Gastroesophageal sphincter (tissue), 3 donors: ENCODE measurements around the gene AKT3.

Source experiments
- EP300 ChIP-seq: sonication (generic); formaldehyde crosslinking; IDR thresholded peaks from one replicate; pipeline ENCODE4 v1.6.1; 2017; ENCODE audit warnings: antibody characterized with exemption, mild to moderate bottlenecking
- POLR2A ChIP-seq, 2 donors: fragments of 450-650 bp; IDR thresholded peaks; one replicate each; pipeline ENCODE4 v1.6.1; 2017; ENCODE audit warnings: antibody characterized with exemption in 2 of 2, mild to moderate bottlenecking in 2 of 2, moderate library complexity in 1 of 2
- POLR2AphosphoS5 ChIP-seq: sonication (generic); formaldehyde crosslinking; IDR thresholded peaks from one replicate; pipeline ENCODE4 v1.6.1; 2017; ENCODE audit warnings: antibody characterized with exemption
- TF ChIP-seq, protein P1 (sequence below), 4 experiments: fragments of 200-600 bp in 2 of 4; fragments of 450-650 bp in 2 of 4; sonication (generic) in 1 of 4; IDR thresholded peaks; one replicate each; pipeline ENCODE4 v1.5.1; 2017 to 2019; ENCODE audit warnings: antibody characterized with exemption in 4 of 4, mild to moderate bottlenecking in 2 of 4, moderate library complexity in 2 of 4

- TF ChIP-seq POLR2AphosphoS5, result no peak
- TF ChIP-seq, protein P1, sequence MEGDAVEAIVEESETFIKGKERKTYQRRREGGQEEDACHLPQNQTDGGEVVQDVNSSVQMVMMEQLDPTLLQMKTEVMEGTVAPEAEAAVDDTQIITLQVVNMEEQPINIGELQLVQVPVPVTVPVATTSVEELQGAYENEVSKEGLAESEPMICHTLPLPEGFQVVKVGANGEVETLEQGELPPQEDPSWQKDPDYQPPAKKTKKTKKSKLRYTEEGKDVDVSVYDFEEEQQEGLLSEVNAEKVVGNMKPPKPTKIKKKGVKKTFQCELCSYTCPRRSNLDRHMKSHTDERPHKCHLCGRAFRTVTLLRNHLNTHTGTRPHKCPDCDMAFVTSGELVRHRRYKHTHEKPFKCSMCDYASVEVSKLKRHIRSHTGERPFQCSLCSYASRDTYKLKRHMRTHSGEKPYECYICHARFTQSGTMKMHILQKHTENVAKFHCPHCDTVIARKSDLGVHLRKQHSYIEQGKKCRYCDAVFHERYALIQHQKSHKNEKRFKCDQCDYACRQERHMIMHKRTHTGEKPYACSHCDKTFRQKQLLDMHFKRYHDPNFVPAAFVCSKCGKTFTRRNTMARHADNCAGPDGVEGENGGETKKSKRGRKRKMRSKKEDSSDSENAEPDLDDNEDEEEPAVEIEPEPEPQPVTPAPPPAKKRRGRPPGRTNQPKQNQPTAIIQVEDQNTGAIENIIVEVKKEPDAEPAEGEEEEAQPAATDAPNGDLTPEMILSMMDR (IDR thresholded peaks at IDR 0.05), result no peak
- TF ChIP-seq EP300, result no peak
- no peak for TF ChIP-seq POLR2A (IDR thresholded peaks at IDR 0.05)
These were observed 63.5 kb downstream of the AKT3 start for GRCh38 chr1:243786531-243786930.
